Ovary (tissue), 3 donors: ENCODE data around the gene ANKRD33.

Source experiments
- CTCF ChIP-seq, 3 donors: fragments of 450-650 bp in 2 of 3; fragments of 200-600 bp in 1 of 3; IDR thresholded peaks; one replicate each; pipeline versions ENCODE4 v1.5.1 to v1.8.0; 2016 to 2022; ENCODE audit warnings: antibody characterized with exemption in 3 of 3, mild to moderate bottlenecking in 1 of 3
- POLR2A ChIP-seq: fragments of 450-650 bp; IDR thresholded peaks from one replicate; pipeline ENCODE4 v1.6.1; 2017; ENCODE audit warnings: antibody characterized with exemption, mild to moderate bottlenecking, moderate library complexity
- donor health status: DM: no; HTN: no; CAD: no.

GRCh38 chr12:51937926-51938325, 50.0 kb downstream of the ANKRD33 start:
- TF ChIP-seq CTCF (IDR thresholded peaks at IDR 0.05), result no peak
- TF ChIP-seq POLR2A, result no peak
